ENCODE measurements around the gene EPHA5.

EPHA5 gene

DNA sequence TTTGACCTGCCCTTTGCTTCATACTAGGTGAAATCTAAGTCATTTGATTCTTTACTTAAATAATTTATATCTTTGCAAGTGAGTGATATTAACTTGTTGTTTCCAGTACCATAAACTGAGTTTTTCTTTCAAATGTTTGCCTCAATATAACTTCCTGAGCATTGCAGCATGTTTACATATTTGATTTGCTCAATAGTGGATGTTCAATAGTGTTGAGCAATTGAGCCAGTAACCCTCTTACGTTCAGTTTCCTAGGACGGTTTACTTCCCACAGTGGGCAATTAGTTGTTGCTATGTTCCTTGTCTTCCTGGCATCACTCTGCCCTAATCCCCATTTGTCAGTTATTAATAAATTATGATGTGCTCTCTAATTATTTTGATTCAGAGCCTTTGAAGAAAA lies 278.5 kb downstream of the EPHA5 start:
- Histone ChIP-seq H3K36me3 (no peaks in the 10 kb centered on the region), H3K9ac (no peak overlapping the region), H4K20me1 (no peaks in the 10 kb centered on the region), H3K4me2 (no peak overlapping the region), H3K27me3 (no peaks in the 10 kb centered on the region), H3K4me1 (no peaks in the 10 kb centered on the region), H3K27ac (no peak overlapping the region), H3K4me3 (no peak overlapping the region), H3K9me3 (peaks cover 4% of the 10 kb centered on the region; the same call in 1 of the 2 replicates)
- TF ChIP-seq Cebpa-rat (IDR thresholded peaks at IDR 0.05) = no peak

DNA sequence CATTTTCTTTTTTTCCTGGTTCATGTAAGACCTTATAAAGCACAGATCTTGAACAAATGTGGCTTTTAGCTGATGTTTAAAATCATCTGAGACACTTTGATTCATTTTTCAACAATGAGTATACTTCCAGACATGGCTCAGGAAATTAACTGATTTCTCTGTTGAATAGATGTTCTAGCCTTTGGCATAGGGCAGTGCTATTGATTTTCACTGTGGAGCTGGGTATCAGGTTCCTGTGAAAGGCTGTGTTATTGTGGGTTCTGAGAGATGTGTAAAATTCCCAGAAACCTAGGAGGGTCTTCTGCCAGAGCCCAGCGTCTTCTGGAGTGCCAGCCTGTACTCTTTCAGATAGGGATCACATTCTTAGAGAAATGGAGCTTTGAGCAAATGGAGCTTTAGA lies 278.9 kb downstream of the EPHA5 start:
- no peak for TF ChIP-seq Cebpa-rat (IDR thresholded peaks at IDR 0.05)
- no peaks in the 10 kb centered on the region for H3K36me3 ChIP-seq
- H4K20me1 ChIP-seq = no peaks in the 10 kb centered on the region
- no peak overlapping the region for H3K9ac ChIP-seq
- no peak overlapping the region for H3K4me2 ChIP-seq
- H3K4me1 ChIP-seq = no peaks in the 10 kb centered on the region
- no peaks in the 10 kb centered on the region for H3K27me3 ChIP-seq
- H3K27ac ChIP-seq = no peak overlapping the region
- peaks cover 4% of the 10 kb centered on the region; the same call in 1 of the 2 replicates for H3K9me3 ChIP-seq
- no peak overlapping the region for H3K4me3 ChIP-seq

DNA sequence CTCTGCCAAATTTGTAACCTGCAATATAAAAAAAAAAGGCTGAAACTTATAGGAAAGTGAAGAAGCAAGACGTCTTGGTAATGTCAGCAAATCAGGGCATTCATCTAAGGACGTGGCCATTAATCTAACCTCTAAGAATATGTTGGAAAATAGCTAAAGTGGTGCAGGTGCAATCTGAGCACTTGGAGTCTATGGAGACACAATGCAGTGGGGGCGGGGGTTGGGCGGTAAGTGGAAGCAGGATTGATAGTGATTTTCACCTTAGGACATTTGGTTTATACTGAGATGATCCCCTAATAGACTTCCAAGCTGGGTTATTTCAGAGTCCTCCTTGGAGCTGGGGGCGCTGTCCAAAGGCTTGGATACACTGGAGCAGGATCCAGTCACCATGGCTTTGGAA lies 283.4 kb downstream of the EPHA5 start:
- H3K4me1 ChIP-seq = no peaks in the 10 kb centered on the region
- no peaks in the 10 kb centered on the region for H3K27me3 ChIP-seq
- no peak overlapping the region for H3K27ac ChIP-seq
- no peak for TF ChIP-seq Cebpa-rat (IDR thresholded peaks at IDR 0.05)
- no peaks in the 10 kb centered on the region for H3K9me3 ChIP-seq
- no peaks in the 10 kb centered on the region for H3K36me3 ChIP-seq
- no peak overlapping the region for H3K4me2 ChIP-seq
- no peak overlapping the region for H3K9ac ChIP-seq
- H4K20me1 ChIP-seq = no peaks in the 10 kb centered on the region
- H3K4me3 ChIP-seq = no peak overlapping the region

DNA sequence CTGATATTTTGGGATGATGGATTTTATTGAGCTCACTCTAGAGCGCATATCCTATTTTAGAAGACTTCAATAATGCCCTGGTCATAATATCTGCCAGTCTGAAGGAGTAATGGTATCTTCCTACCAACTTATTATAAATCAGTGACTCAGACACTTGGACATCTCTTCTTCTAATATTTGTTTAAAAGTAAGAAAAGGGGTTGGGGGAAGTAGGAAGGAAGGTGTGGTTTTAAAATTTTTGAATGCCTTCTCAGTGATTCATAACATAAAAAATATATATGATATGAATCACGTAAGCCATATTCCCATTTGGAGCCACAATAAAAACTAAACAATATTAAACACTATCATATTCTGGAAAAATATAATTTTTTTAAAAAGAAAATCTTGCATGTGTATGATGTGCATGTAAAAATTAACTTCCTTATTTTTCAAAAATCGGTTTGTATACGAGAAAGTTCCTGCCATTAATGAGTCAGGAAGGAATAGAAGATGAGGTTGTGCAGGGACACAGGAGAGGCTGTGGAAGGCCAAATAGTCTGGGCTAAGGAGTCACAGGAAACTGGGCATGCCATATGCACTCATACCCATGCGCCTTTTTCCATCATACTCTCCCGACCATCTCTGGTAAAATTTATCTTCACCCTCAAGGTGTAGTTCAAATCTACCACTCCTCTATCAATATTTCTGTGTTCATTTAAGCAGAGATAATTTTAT lies 286.5 kb downstream of the EPHA5 start:
- TF ChIP-seq Cebpa-rat (IDR thresholded peaks at IDR 0.05) = no peak
- no peaks in the 10 kb centered on the region for H3K36me3 ChIP-seq
- H3K9me3 ChIP-seq = no peaks in the 10 kb centered on the region
- no peak overlapping the region for H3K27ac ChIP-seq
- H3K27me3 ChIP-seq = no peaks in the 10 kb centered on the region
- H3K4me1 ChIP-seq = no peaks in the 10 kb centered on the region
- no peak overlapping the region for H3K9ac ChIP-seq
- H3K4me2 ChIP-seq = no peak overlapping the region
- H4K20me1 ChIP-seq = no peaks in the 10 kb centered on the region
- H3K4me3 ChIP-seq = no peak overlapping the region

DNA sequence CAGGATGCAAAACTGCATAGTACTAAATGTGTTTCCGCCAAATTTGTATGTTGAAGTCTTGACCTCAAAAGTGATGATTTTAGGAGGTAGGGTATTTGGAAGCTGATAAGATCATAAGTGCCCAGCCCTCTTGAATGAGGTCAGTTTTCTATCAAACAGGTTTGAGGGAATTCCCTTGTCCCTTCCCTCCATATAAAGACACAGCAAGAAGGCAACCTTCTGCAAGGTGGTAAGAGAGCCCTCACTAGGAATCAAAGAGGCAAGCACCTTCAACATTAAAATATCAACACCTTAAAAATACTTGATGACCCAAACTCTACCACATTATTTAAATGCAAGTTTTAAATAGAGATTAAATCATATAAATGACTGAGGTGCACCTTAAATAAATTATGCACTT lies 288.6 kb downstream of the EPHA5 start:
- no peak overlapping the region for H3K4me2 ChIP-seq
- no peak overlapping the region for H3K9ac ChIP-seq
- no peaks in the 10 kb centered on the region for H3K4me1 ChIP-seq
- no peak for TF ChIP-seq Cebpa-rat (IDR thresholded peaks at IDR 0.05)
- no peak overlapping the region for H3K4me3 ChIP-seq
- H4K20me1 ChIP-seq = no peaks in the 10 kb centered on the region
- H3K9me3 ChIP-seq = no peaks in the 10 kb centered on the region
- H3K27me3 ChIP-seq = no peaks in the 10 kb centered on the region
- H3K36me3 ChIP-seq = no peaks in the 10 kb centered on the region
- no peak overlapping the region for H3K27ac ChIP-seq

DNA sequence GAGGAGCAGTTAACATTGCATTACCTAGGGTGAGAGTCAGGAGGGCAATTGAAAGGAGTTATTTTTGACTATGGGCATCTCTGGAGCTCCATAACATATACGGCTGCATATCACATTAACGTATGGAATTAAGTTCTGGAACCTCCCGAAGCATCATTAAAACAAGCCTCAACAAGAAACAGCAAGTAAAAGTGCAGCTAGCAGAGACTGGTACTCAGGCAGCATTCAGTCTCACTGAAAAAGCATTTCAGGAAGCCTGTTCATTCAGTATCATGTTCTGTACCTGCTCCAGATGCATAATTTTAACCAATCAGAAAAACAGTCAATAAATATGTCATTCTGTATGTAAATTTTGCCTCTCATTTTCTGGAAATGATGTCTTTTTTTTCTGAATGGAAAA lies 299.6 kb downstream of the EPHA5 start:
- H3K4me1 ChIP-seq = no peaks in the 10 kb centered on the region
- no peaks in the 10 kb centered on the region for H3K9me3 ChIP-seq
- H4K20me1 ChIP-seq = no peaks in the 10 kb centered on the region
- H3K36me3 ChIP-seq = no peaks in the 10 kb centered on the region
- H3K4me3 ChIP-seq = no peak overlapping the region
- no peak for TF ChIP-seq Cebpa-rat (IDR thresholded peaks at IDR 0.05)
- no peak overlapping the region for H3K4me2 ChIP-seq
- H3K9ac ChIP-seq = no peak overlapping the region
- no peaks in the 10 kb centered on the region for H3K27me3 ChIP-seq
- H3K27ac ChIP-seq = no peak overlapping the region

DNA sequence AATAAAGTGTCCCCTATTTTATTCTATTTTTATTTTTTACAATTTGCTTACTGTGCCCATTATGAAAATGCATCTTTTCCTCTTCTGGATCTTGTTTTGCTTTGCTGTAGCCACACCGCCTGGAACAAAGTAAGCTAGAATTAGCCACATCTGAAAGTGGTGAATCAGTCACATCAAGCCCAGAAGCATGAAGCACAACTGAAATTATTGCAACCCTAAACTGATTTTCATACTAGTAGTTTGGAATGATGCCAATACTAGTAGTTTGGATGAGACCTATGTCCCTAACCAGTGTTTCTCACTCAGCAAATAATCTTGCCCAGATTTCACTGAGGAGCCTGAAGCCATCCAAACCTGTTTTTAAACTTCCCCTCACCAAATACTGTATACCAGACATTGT lies 303.0 kb downstream of the EPHA5 start:
- Histone ChIP-seq H3K36me3 (no peaks in the 10 kb centered on the region), H3K9me3 (no peaks in the 10 kb centered on the region), H3K4me1 (no peaks in the 10 kb centered on the region), H3K4me2 (no peak overlapping the region), H3K27ac (no peak overlapping the region), H3K9ac (no peak overlapping the region), H3K27me3 (no peaks in the 10 kb centered on the region), H3K4me3 (no peak overlapping the region), H4K20me1 (no peaks in the 10 kb centered on the region)
- TF ChIP-seq Cebpa-rat (IDR thresholded peaks at IDR 0.05) = no peak

DNA sequence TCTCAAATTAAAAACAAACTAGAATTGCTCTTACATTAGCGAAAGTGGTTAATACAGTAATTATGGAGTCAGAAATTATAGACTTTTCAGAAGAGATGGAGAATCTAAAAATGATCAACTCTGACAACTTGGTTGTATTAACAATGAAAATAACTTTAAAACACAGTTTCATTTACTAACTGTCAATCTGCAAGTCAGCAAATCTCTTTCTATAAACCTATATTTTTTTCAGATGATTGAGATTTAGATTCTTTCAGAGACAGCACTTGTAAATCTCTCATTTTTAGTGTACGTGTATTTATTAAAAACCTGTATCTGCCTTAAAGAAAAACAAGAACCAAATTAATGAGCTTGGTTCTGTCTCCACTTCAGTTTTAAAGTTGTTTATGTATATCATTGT lies 311.4 kb downstream of the EPHA5 start:
- TF ChIP-seq Cebpa-rat (IDR thresholded peaks at IDR 0.05) = no peak
- Histone ChIP-seq H3K4me1 (no peaks in the 10 kb centered on the region), H3K4me3 (no peak overlapping the region), H3K9ac (no peak overlapping the region), H3K36me3 (no peaks in the 10 kb centered on the region), H3K27me3 (no peaks in the 10 kb centered on the region), H3K4me2 (no peak overlapping the region), H4K20me1 (no peaks in the 10 kb centered on the region), H3K27ac (no peak overlapping the region), H3K9me3 (no peaks in the 10 kb centered on the region)

DNA sequence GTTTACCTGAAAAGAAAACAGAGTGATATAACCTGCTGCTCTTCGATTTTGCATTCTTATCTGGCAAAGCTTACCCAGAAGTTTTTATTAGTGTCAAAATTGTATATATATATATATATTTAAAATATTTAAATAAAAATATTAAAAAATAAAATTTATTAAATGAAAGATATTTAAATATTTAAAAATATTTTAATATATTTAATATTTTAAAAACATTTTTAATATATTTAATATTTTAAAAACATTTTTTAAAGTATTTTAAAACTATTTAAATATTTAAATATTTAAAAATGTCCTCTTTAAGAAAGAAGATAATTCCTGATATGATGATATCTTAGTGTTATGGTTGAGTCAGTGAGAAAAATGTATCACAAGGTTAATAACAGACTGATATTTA lies 317.2 kb downstream of the EPHA5 start:
- Histone ChIP-seq H3K36me3 (no peaks in the 10 kb centered on the region), H3K9ac (no peak overlapping the region)
- TF ChIP-seq Cebpa-rat (IDR thresholded peaks at IDR 0.05) = no peak

DNA sequence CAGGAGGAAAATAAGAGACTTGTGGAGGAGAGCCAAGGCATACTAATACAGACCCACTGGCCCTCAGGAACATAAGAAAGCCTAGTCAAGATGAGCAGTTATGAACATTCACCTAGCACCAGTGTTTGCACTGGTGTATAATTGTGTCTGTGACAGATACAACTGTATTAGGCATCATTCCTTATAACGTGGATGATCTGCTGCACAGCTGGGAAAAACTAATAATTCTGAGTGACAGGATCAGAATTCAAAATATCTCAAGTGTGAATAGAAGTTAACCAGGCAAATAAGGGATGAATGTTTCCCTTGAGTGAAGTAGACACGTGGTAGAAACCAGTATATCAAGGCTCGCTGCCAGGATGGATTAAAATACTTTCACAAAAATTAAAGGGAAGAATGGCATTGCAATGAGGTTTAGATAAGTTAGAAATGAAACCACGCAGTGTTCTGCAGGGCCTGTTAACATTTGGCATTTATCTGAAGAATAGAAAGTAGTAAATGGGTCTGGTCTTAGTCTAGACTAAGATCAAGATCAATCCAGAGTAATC lies 325.9 kb downstream of the EPHA5 start:
- Histone ChIP-seq H3K4me2 (no peak overlapping the region), H3K4me3 (no peak overlapping the region), H3K9me3 (no peaks in the 10 kb centered on the region), H3K27ac (no peak overlapping the region), H3K9ac (no peak overlapping the region), H4K20me1 (no peaks in the 10 kb centered on the region), H3K27me3 (no peaks in the 10 kb centered on the region), H3K4me1 (no peaks in the 10 kb centered on the region), H3K36me3 (no peaks in the 10 kb centered on the region)
- no peak for TF ChIP-seq Cebpa-rat (IDR thresholded peaks at IDR 0.05)

More for the DNA sequence above, 317.2 kb downstream of the EPHA5 start:
- Histone ChIP-seq H3K27ac (no peak overlapping the region), H3K27me3 (no peaks in the 10 kb centered on the region), H3K9me3 (no peaks in the 10 kb centered on the region), H3K4me2 (no peak overlapping the region), H3K4me3 (no peak overlapping the region), H3K4me1 (no peaks in the 10 kb centered on the region), H4K20me1 (no peaks in the 10 kb centered on the region)

All from BLaER1 (cell line).